SK-N-MC (cell line): Measurements from ENCODE around the gene SLC35A2.
"Not testable (repeated sequence)": the region's sequence is repeated elsewhere in the genome, so short reads cannot be mapped to it uniquely, and the experiment has no call there.

Experiments
- DNase-seq: peaks from one replicate; pipeline ENCODE4 v3.0.0-alpha.2; 2011; ENCODE audit warnings: low read depth, low spot score
- H3K27ac ChIP-seq: fragments of 200-600 bp; sonication (generic); 2 replicates; pipeline ENCODE4 v1.5.1; 2016; ENCODE audit warnings: mixed run types
- H3K36me3 ChIP-seq: fragments of 200-600 bp; sonication (generic); 2 replicates; pipeline ENCODE4 v1.6.1; 2017; ENCODE audit warnings: antibody characterized with exemption, low read length, mixed read lengths; ENCODE audit not compliant: insufficient read depth
- H3K4me3 ChIP-seq: fragments of 200-600 bp; sonication (generic); 2 replicates; pipeline ENCODE4 v1.5.1; 2016
- H3K9ac ChIP-seq: fragments of 200-600 bp; sonication (generic); 2 replicates; pipeline ENCODE4 v1.8.0; 2017; ENCODE audit warnings: mixed run types, mixed read lengths; ENCODE audit not compliant: insufficient read length
- H3K9me3 ChIP-seq: fragments of 200-600 bp; sonication (generic); 2 replicates; pipeline ENCODE4 v1.6.1; 2017; ENCODE audit warnings: low read depth, mild to moderate bottlenecking, antibody characterized with exemption, low read length, moderate library complexity, mixed read lengths
- EZH2 ChIP-seq: fragments of 200-600 bp; sonication (generic); IDR thresholded peaks from one replicate; pipeline ENCODE4 v1.6.1; 2017; ENCODE audit warnings: antibody characterized with exemption
- FOXP2 ChIP-seq: optimal IDR thresholded peaks from 2 replicates; pipeline ENCODE3; 2011; ENCODE audit warnings: mild to moderate bottlenecking, moderate library complexity; ENCODE audit not compliant: insufficient read depth; ENCODE audit errors: extremely low read length, control extremely low read depth
- POLR2AphosphoS5 ChIP-seq: IDR thresholded peaks from 2 replicates; pipeline ENCODE4 v1.6.1; 2012; ENCODE audit warnings: mild to moderate bottlenecking, low read depth, low read length, borderline replicate concordance

Gene SLC35A2

DNA sequence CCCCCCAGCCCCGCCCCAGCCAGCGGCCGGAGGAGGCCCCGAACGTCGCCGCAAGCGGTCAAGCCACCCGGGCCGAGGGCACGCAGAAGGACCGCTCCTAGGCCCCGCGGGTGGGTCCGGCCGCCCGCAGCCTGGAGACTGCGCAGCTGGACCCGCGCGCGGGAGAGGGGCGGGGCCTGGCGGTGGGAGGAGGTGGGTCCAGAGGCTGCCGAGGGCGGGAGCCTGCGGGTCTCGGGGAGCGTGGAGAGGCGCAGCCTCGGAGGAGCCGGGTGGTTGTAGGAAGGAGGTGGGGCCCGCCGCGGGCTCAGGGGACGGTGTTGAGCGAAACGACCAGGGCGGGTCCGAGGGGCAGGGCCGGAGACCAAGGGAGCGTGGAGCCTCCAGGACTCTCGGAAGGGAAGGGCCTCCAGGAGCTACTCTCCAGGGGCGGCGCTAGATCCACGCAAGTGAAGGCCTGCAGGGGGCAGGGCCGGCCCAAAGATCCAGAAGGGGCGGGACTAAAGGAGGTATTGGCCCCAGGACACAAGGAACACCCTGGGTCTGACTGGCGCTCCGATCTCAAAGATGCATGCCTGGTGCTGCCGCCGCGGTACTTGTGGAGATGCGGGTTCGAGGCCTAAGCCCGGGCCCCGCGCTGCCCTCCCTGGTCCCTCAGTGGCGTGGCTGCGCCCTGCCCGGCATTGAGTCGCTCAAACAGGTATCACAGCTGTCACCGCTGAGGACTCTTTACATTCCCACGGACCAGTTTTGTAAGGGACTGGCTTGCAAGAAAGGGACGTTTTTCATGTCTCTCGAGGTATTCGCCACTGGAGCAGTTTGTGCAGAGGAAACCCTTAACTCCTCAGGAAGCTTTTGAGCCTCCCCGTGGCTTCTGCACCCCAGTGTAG is 19.8 kb downstream of the SLC35A2 start:
- Histone ChIP-seq H3K36me3 (no peaks in the 10 kb centered on the region; the same call in 1 of the 2 replicates), H3K27ac (no peak overlapping the region), H3K9me3 (no peaks in the 10 kb centered on the region), H3K4me3 (peak overlapping the region; percentile 77), H3K9ac (peak overlapping the region; percentile 50)
- TF ChIP-seq FOXP2 (no peak), POLR2AphosphoS5 (peak; percentile 66; the same call in 1 of the 2 replicates)
- DNase-seq, result no peak

DNA sequence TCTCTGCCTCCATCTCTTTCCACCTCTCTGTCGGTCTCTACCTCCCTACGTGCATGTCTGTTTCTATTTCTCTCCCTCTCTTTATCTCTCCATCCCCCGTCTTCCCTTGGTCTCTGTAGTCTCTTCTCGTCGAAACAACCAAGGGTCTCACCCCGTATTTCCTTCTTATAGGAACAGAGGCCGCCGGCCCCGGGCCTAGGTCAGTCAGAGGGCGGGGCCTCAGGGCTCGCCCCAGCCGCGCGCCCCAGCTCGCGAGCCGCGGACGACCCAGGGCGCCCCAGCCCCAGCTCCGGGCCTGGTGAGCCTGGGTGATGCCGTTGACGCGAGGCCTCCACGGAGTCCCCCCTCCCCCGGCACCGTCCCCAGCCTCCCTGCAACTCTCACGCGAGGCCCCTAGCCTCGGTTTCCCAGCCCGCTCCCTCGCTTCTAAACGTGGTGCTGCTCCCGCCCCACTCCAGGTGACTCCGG is 20.5 kb downstream of the SLC35A2 start:
- peak overlapping the region; percentile 50 for H3K9ac ChIP-seq
- H3K36me3 ChIP-seq, result no peaks in the 10 kb centered on the region; the same call in 1 of the 2 replicates
- H3K27ac ChIP-seq, result no peak overlapping the region
- TF ChIP-seq POLR2AphosphoS5 (no peak), FOXP2 (no peak), EZH2 (no peak)
- no peaks in the 10 kb centered on the region for H3K9me3 ChIP-seq
- peak overlapping the region; percentile 77 for H3K4me3 ChIP-seq
- DNase-seq, result no peak

DNA sequence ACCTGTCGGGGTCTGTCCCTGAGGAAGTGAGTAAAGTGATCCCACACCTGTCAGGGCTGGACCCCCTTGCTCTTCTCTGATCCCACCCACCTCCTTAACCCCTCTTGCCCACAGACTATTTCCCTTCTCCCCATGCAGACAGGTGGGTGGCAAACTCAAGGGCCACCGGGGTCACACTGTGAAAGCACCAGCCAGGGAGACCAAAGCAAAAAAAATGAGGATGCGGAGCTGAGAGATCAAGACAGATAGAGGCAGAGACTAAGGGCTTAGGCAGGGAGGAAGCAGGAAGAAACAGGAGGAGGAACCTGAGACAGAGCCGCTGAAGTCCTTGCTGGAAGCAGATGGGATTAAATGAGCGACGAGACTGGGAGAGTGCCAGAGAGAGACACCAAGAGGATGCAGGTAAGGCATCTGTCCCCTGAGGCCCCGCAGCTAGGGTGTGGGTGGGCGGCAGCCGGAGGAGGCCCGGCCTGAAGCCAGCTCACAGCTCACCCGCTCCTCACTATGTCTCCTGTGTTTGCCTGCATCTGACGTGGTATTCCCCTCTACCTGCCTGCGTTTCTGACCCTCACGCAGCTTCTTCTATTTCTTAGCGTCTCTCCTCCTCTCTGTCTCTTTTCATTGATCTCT is 21.0 kb downstream of the SLC35A2 start:
- Histone ChIP-seq H3K9me3 (no peaks in the 10 kb centered on the region), H3K4me3 (peak overlapping the region; percentile 77; the same call in 1 of the 2 replicates), H3K36me3 (no peaks in the 10 kb centered on the region; the same call in 1 of the 2 replicates), H3K9ac (no peak overlapping the region), H3K27ac (no peak overlapping the region)
- no peak for DNase-seq
- TF ChIP-seq FOXP2, result no peak
- TF ChIP-seq POLR2AphosphoS5, result no peak
- TF ChIP-seq EZH2, result no peak

DNA sequence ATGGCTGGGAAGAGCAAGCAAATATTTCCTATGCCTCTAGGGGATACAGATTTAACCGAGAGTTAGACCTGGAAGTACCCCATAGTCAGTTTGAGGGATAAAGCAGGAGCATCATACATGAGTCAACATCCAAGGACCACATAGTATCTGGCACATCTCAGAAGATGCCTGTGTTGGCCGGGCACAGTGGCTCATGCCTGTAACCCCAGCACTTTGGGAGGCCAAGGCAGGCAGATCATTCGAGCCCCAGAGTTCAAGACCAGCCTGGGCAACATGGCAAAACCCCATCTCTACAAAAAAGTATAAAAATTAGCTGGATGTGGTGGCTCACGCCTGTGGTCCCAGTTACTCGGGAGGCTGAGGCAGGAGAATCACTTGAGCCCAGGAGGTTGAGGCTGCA is 24.9 kb downstream of the SLC35A2 start:
- H3K9ac ChIP-seq, H3K4me3 ChIP-seq, DNase-seq, H3K27ac ChIP-seq, H3K36me3 ChIP-seq, H3K9me3 ChIP-seq: not testable (repeated sequence)

DNA sequence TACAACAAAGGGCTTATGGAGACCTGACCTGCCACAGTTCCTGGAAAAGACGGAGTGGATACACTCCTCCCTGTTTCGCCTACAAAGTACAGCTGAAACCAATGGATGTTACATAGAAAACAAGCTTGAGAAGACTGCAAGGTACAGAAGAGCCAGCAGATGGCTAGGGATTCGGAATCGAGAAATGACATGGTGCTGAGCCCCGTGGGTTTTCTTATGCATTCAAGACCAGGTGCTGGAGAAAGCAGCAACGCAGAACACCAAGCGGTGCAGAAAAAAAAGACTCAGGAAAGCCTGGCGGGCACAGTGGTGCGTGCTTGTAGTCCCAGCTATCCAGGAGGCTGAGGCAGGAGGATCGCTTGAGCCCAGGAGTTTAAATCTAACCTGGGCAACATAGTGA is 27.7 kb downstream of the SLC35A2 start:
- no peak for DNase-seq
- TF ChIP-seq POLR2AphosphoS5 (no peak), EZH2 (no peak), FOXP2 (no peak)

DNA sequence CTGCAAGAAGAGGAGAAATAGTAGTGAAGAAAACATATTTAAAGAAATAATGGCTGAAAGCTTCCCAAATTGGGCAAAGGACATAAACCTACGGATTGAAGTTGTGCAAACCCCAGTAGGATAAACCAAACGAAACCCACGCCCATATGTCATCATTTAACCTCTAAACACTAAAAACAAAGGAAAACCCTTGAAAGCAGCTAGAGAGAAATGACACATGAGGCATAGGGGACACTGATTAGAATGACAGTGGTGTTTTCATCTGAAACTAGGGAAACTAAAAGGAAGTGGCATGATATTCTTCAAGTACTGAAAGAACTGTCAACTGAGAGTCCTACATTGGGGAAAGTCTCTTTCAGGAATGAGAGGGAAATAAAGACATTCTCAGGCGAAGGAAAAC is 34.5 kb downstream of the SLC35A2 start:
- H3K9me3 ChIP-seq, H3K4me3 ChIP-seq, DNase-seq, H3K9ac ChIP-seq, H3K27ac ChIP-seq, H3K36me3 ChIP-seq: not testable (repeated sequence)

More for the DNA sequence above, 27.7 kb downstream of the SLC35A2 start:
- Histone ChIP-seq H3K9me3 (no peaks in the 10 kb centered on the region), H3K27ac (no peak overlapping the region), H3K4me3 (no peak overlapping the region), H3K36me3 (no peaks in the 10 kb centered on the region), H3K9ac (no peak overlapping the region)

DNA sequence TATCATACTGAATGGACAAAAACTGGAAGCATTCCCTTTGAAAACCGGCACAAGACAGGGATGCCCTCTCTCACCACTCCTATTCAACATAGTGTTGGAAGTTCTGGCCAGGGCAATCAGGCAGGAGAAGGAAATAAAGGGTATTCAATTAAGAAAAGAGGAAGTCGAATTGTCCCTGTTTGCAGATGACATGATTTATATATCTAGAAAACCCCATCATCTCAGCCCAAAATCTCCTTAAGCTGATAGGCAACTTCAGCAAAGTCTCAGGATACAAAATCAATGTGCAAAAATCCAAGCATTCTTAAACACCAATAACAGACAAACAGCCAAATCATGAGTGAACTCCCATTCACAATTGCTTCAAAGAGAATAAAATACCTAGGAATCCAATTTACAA is 39.4 kb downstream of the SLC35A2 start:
- H3K4me3 ChIP-seq, H3K9me3 ChIP-seq, H3K27ac ChIP-seq, DNase-seq, H3K9ac ChIP-seq, H3K36me3 ChIP-seq: not testable (repeated sequence)

DNA sequence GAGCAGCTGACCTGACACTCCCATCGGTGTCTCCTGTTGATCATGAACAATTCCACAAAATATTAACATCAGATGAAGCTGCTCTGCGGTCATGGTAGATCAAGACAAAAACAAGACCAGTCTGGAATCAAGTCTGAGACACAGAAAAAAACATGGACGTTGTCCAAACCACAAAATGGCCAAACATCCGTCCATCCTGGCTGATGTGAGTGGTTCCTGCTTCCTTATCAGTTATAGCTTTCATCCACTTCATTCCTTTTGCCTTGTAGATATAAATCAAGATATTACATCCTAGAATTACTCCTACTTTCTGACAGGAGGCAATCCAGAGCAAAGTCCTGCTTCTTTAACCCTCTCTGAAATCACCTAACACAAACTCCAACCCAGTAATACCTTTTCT is 47.2 kb downstream of the SLC35A2 start:
- no peak overlapping the region for H3K4me3 ChIP-seq
- TF ChIP-seq FOXP2 (no peak), EZH2 (no peak), POLR2AphosphoS5 (no peak)
- H3K36me3 ChIP-seq, result no peaks in the 10 kb centered on the region
- H3K9ac ChIP-seq, result no peak overlapping the region
- no peaks in the 10 kb centered on the region for H3K9me3 ChIP-seq
- no peak for DNase-seq
- H3K27ac ChIP-seq, result no peak overlapping the region

DNA sequence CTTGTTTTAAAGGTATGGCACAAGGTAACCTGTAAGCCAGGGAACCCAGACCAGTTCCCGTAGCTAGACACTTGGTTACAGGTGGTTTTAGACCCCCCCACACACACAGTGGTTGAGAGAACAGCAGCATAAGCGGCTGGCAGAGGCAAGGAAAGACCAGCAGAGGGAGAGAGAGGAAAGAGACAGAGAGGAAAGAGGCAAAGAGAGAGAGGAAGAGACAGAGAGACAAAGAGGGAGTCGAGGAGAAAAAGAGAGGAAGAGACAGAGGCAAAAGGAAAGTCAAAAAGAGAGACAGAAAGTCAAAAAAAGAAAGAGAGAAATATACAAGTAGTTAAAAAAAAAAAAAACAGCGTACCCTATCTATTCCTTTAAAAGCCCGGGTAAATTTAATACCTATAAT is 56.5 kb downstream of the SLC35A2 start:
- no peak for DNase-seq
- Histone ChIP-seq H3K9ac (no peak overlapping the region), H3K9me3 (no peaks in the 10 kb centered on the region), H3K36me3 (no peaks in the 10 kb centered on the region), H3K27ac (no peak overlapping the region), H3K4me3 (no peak overlapping the region)
- TF ChIP-seq EZH2, result no peak
- no peak for TF ChIP-seq FOXP2
- TF ChIP-seq POLR2AphosphoS5, result no peak

DNA sequence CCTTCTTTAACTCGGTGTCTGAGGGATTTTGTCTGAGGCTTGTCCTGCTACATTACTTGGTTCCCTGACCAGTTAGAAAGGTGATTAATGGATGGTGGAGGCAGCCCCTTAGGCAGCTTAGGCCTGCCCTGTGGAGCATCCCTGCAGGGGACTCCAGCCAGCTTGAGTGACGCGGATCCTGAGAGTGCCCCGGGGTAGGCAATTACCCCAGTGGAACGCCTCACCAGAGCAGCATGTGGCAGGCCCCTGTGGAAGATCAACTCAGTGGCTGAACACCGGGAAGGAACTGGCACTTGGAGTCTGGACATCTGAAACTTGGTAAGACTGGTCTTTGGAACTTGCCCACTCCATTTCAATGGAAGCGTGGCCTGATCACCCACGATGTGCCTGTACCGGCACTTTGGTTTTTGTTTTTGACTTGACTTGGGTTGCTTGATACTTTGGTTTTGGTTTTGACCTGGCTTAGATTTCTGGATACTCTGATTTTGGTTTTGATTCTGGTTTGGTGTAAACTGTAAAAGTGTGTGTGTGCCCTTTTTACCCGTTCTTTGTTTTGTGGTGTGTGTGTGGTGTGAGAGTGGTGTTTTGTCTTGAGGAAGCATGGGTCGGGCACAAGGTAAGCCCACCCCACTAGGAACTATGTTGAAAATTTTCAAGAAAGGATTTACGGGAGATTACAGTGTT is 57.2 kb downstream of the SLC35A2 start:
- not testable (repeated sequence) for H3K4me3 ChIP-seq, DNase-seq, H3K36me3 ChIP-seq, H3K9me3 ChIP-seq, H3K27ac ChIP-seq, H3K9ac ChIP-seq

DNA sequence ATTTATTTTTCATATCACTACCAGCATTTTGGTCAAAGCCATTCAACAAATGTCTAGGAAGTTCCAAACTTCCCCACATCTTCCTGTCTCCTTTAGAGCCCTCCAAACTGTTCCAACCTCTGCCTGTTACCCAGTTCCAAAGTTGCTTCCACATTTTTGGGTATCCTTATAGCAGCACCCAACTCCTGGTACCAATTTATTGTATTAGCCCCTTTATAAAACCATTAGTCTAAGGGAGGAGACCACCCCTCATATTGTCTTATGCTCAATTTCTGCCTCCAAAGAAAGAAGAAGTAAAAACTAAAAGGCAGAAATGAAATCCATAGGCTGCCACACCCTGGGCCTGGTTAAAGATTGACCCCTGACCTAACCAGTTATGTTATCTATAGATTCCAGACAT is 58.0 kb downstream of the SLC35A2 start:
- H3K27ac ChIP-seq, H3K9me3 ChIP-seq, H3K36me3 ChIP-seq, DNase-seq, H3K4me3 ChIP-seq, H3K9ac ChIP-seq: not testable (repeated sequence)
